T-helper 9 cell (primary cell): ENCODE data around the gene OR5C1.
"Not testable (repeated sequence)": the region's sequence is repeated elsewhere in the genome, so short reads cannot be mapped to it uniquely, and the experiment has no call there.

Experiments
- DNase-seq: peaks from one replicate; pipeline ENCODE4 v3.0.0-alpha.2; 2020
- total RNA-seq, 2 donors: gene quantifications; one replicate each; lab custom pipeline; 2026; lab: John Stamatoyannopoulos, UW

OR5C1 gene
- total RNA-seq = 0 reads per million in 2 donors

- no peak for DNase-seq
Observed at GRCh38 chr9:122788831-122789230, at the start of gene OR5C1. OR5C1 (plus strand) TSS chr9:122788933; CDS start chr9:122788933, 0 bp downstream.

- DNase-seq = no peak
Observed at GRCh38 chr9:122742003-122742402, 46.7 kb upstream of the OR5C1 start, which contains the start of gene OR1L6. OR1L6 (plus strand) TSS chr9:122742303; CDS start chr9:122749848, 7,545 bp downstream.

- no peak for DNase-seq
Observed at GRCh38 chr9:122754825-122755224, 33.9 kb upstream of the OR5C1 start.

GRCh38 chr9:122767817-122768216 lies 20.9 kb upstream of the OR5C1 start:
- DNase-seq = no peak

- no peak for DNase-seq
Observed at GRCh38 chr9:122777052-122777451, 11.7 kb upstream of the OR5C1 start.

GRCh38 chr9:122777935-122778627 lies 10.7 kb upstream of the OR5C1 start:
- no peak for DNase-seq

GRCh38 chr9:122779181-122779580 lies 9.6 kb upstream of the OR5C1 start:
- no peak for DNase-seq

GRCh38 chr9:122780026-122780425 lies 8.7 kb upstream of the OR5C1 start:
- no peak for DNase-seq

- no peak for DNase-seq
Observed at GRCh38 chr9:122781671-122782070, 7.1 kb upstream of the OR5C1 start.

- DNase-seq = no peak
Observed at GRCh38 chr9:122785269-122785668, 3.5 kb upstream of the OR5C1 start.

GRCh38 chr9:122786338-122786737 lies 2.4 kb upstream of the OR5C1 start:
- no peak for DNase-seq

- DNase-seq = no peak
Observed at GRCh38 chr9:122789256-122790046, 718 bp downstream of the OR5C1 start.

GRCh38 chr9:122791872-122792669 lies 3.3 kb downstream of the OR5C1 start:
- DNase-seq = no peak

GRCh38 chr9:122797316-122798063 lies 8.8 kb downstream of the OR5C1 start:
- no peak for DNase-seq

GRCh38 chr9:122800066-122801060 lies 11.6 kb downstream of the OR5C1 start, which contains the start of gene OR1K1:
OR1K1 (plus strand) TSS chr9:122800123; CDS start chr9:122800123, 0 bp downstream.
- no peak for DNase-seq

- no peak for DNase-seq
Observed at GRCh38 chr9:122806661-122807060, 17.9 kb downstream of the OR5C1 start.

GRCh38 chr9:122807271-122807900 lies 18.7 kb downstream of the OR5C1 start:
- no peak for DNase-seq

- DNase-seq = no peak
Observed at GRCh38 chr9:122808141-122808540, 19.4 kb downstream of the OR5C1 start.

GRCh38 chr9:122809261-122809660 lies 20.5 kb downstream of the OR5C1 start:
- not testable (repeated sequence) for DNase-seq

- peak; percentile 64 for DNase-seq
Observed at GRCh38 chr9:122810306-122810946, 21.7 kb downstream of the OR5C1 start.
